K562 (cell line): Measurements from ENCODE around the gene ZFYVE28. TPM values are rescaled to one million over a fixed set of nuclear protein-coding genes. Genes with fewer than 3 reads are reported as not detected.
A peak's percentile ranks its signal among the peaks of the same experiment; 100 is the strongest.

ENCODE experiments used
- CLOCK ChIP-seq: fragments of 250-450 bp; sonication (Bioruptor Pico); IDR thresholded peaks from 2 replicates; pipeline ENCODE4 v1.4.0; 2020; ENCODE audit warnings: mild to moderate bottlenecking, moderate library complexity, borderline replicate concordance
- MLX ChIP-seq, 2 experiments: fragments of 450-650 bp in 1 of 2; sonication (generic) in 1 of 2; formaldehyde crosslinking; conservative IDR thresholded peaks; 2 replicates each; pipeline versions ENCODE4 v1.4.0 to v1.8.1; 2020 to 2022; ENCODE audit warnings: mild to moderate bottlenecking in 1 of 2, missing genetic modification reagents in 1 of 2
- NFIC ChIP-seq: fragments of 450-650 bp; IDR thresholded peaks from 2 replicates; pipeline ENCODE4 v1.6.1; 2017; ENCODE audit warnings: mild to moderate bottlenecking, inconsistent platforms
- NKRF ChIP-seq: fragments of 450-650 bp; IDR thresholded peaks from 2 replicates; pipeline ENCODE4 v1.6.1; 2016; ENCODE audit warnings: borderline replicate concordance
- ZNF318 ChIP-seq, 2 experiments: fragments of 450-650 bp; IDR thresholded peaks; 2 replicates each; pipeline ENCODE4 v1.6.1; 2016; ENCODE audit warnings: mild to moderate bottlenecking in 2 of 2, borderline replicate concordance in 1 of 2, low read depth in 1 of 2, moderate library complexity in 1 of 2
- ZNF57 ChIP-seq: fragments of 450-650 bp; formaldehyde crosslinking; IDR thresholded peaks from 2 replicates; pipeline ENCODE4 v1.4.0; 2020; ENCODE audit warnings: mild to moderate bottlenecking, moderate library complexity
- ZNF696 ChIP-seq: fragments of 250-450 bp; sonication (Bioruptor Pico); conservative IDR thresholded peaks from 2 replicates; pipeline ENCODE4 v1.4.0; 2020; ENCODE audit warnings: mild to moderate bottlenecking, moderate library complexity
- polyA plus RNA-seq, 8 experiments: library from polyadenylated mRNA; depleted of rRNA in 4 of 8; stranded (reverse) in 5 of 8; unstranded in 3 of 8; fragments of >200 nt; fragmentation: Nextera tagmentation in 2 of 8; fragmentation: Illumina TruSeq in 1 of 8; extraction: Ambion mirVana in 2 of 8; extraction: Trizol in 1 of 8; gene quantifications; 2 replicates each; pipeline versions ENCODE4 v1.2.1 to v1.2.3, GENCODE V29; 2011 to 2014; ENCODE audit warnings: inconsistent platforms in 1 of 8, missing spikeins in 1 of 8
- total RNA-seq, 7 experiments: library from RNA; depleted of rRNA in 6 of 7; stranded (reverse); fragments of >200 nt in 6 of 7; fragmentation: Illumina TruSeq in 2 of 7; extraction: Trizol in 2 of 7; gene quantifications; 2 replicates each; pipeline versions ENCODE4 v1.2.1 to v1.2.3, GENCODE V29; 2011 to 2021; ENCODE audit warnings: low replicate concordance in 1 of 7
- TF ChIP-seq, protein P1 (sequence below): fragments of 200-800 bp; sonication (Bioruptor generic); IDR thresholded peaks from 2 replicates; pipeline ENCODE4 v1.6.1; 2017; ENCODE audit warnings: missing genetic modification characterization, missing compliant biosample characterization
- TF ChIP-seq, protein P2 (sequence below): sonication (generic); formaldehyde crosslinking; IDR thresholded peaks from 2 replicates; pipeline ENCODE4 v1.9.0; 2022; ENCODE audit warnings: mild to moderate bottlenecking, missing genetic modification reagents

ZFYVE28 gene
- total and polyA plus RNA-seq, 9 of the 15 experiments (the other 6 are each of a cell fraction or from before 2014, with no cell fraction given) = 1.3 to 24.8 (median 8.9) TPM

GRCh38 chr4:2365054-2365912, 53.2 kb downstream of the ZFYVE28 start (continued):
- TF ChIP-seq, protein P1, sequence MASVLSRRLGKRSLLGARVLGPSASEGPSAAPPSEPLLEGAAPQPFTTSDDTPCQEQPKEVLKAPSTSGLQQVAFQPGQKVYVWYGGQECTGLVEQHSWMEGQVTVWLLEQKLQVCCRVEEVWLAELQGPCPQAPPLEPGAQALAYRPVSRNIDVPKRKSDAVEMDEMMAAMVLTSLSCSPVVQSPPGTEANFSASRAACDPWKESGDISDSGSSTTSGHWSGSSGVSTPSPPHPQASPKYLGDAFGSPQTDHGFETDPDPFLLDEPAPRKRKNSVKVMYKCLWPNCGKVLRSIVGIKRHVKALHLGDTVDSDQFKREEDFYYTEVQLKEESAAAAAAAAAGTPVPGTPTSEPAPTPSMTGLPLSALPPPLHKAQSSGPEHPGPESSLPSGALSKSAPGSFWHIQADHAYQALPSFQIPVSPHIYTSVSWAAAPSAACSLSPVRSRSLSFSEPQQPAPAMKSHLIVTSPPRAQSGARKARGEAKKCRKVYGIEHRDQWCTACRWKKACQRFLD = no peak
- no peak for TF ChIP-seq ZNF318 (IDR thresholded peaks at IDR 0.05; ENCODE audit: borderline replicate concordance in 1 of 2, low read depth in 1 of 2)
- no peak for TF ChIP-seq ZNF57 (CRISPR knock-in tag)
- peak; percentile 30; the same call in 1 of the 2 replicates for TF ChIP-seq NFIC
- TF ChIP-seq MLX (CRISPR knock-in tag; conservative IDR thresholded peaks at IDR 0.05) = no peak
- TF ChIP-seq, protein P2, sequence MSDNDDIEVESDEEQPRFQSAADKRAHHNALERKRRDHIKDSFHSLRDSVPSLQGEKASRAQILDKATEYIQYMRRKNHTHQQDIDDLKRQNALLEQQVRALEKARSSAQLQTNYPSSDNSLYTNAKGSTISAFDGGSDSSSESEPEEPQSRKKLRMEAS (CRISPR knock-in tag) = peak; percentile 67
- no peak for TF ChIP-seq ZNF696 (CRISPR knock-in tag)
- no peak for TF ChIP-seq NKRF
- TF ChIP-seq CLOCK = no peak
